HG02884 (cell line): ENCODE results near the gene ATP2A1.
"Not testable (repeated sequence)": the region's sequence is repeated elsewhere in the genome, so short reads cannot be mapped to it uniquely, and the experiment has no call there.

Experiments
- ATAC-seq: cut with Tn5 transposase; IDR thresholded peaks from one replicate; pipeline ENCODE4 v1.9.1; 2021; ENCODE audit warnings: mild to moderate bottlenecking, moderate library complexity; ENCODE audit not compliant: unreplicated experiment

ATP2A1 gene

DNA sequence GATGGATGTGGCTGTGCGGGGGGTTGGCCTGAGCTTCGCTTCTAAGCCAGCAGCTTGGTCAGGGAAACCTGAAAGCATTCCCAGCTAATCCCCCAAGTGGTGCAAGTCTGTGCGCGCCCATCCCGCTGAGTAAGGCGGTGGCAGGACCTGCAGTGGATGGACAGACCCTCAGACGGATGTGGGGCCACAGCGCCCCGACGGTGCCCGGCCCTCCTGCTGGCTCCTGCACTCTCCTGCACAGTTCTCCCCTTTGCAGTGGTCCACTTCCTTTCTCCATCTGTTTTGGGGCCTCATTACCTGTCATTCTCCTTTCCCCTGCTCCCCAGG is 2.3 kb downstream of the ATP2A1 start:
- ATAC-seq = no peak

GRCh38 chr16:28880955-28881354 is 2.7 kb downstream of the ATP2A1 start:
- ATAC-seq = no peak

DNA sequence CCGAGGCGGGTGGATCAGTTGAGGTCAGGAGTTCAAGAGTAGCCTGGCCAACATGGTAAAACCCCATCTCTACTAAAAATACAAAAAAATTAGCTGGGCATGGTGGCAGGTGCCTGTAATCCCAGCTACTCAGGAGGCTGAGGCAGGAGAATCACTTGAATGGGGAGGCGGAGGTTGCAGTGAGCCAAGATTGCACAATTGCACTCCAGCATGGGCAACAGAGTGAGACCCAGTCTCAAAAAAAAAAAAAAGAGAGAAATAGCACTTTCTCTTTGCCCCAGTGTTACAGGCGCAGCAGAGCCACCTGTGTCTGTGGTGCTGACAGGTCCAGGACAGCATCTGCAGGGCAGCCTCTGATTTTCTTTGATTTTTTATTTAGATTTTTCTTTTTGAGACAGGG is 3.3 kb downstream of the ATP2A1 start:
- not testable (repeated sequence) for ATAC-seq

- no peak for ATAC-seq
Observed at GRCh38 chr16:28882551-28883160, 4.4 kb downstream of the ATP2A1 start.

DNA sequence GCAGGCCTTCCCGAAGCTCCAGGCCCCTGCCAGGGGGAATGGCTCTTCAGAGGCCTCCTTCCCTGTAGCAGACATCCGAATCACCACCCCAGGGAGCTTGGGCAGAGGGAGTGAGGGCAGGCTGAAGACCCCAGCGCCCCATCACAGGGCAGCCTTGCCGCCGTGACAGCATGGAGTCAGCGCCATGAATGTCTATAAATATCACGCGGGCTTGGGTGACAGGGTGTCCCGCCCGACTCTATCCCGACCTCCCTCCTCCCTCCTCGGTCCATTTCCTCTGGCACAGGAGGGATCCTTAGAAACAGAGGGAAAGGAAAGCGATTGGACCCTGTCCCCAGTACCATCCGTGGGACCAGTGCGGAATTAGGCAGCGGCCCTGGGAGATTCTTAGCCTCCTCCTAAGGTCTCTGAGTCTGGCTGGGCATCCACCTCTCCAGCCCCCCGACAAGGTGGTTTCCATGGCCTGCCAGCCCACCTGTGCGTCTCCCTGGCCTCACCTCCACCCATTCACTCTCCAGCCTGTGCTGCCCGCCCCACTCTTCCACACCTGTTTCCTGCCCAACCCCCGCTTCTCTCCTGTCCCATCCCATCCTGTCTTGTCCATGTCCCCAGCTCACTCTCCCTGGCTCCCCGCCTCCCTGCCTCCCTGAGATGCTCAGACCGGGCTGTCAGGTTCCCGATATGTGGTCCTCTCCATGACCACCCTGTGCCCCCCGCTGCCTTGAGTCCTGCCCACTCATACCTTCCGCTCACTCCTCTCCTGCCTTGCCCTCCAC is 5.1 kb downstream of the ATP2A1 start:
- ATAC-seq = no peak

- no peak for ATAC-seq
Observed at GRCh38 chr16:28884045-28884444, 5.8 kb downstream of the ATP2A1 start.

GRCh38 chr16:28886945-28887344 is 8.7 kb downstream of the ATP2A1 start:
- no peak for ATAC-seq

- not testable (repeated sequence) for ATAC-seq
Observed at GRCh38 chr16:28890355-28890754, 12.1 kb downstream of the ATP2A1 start.

DNA sequence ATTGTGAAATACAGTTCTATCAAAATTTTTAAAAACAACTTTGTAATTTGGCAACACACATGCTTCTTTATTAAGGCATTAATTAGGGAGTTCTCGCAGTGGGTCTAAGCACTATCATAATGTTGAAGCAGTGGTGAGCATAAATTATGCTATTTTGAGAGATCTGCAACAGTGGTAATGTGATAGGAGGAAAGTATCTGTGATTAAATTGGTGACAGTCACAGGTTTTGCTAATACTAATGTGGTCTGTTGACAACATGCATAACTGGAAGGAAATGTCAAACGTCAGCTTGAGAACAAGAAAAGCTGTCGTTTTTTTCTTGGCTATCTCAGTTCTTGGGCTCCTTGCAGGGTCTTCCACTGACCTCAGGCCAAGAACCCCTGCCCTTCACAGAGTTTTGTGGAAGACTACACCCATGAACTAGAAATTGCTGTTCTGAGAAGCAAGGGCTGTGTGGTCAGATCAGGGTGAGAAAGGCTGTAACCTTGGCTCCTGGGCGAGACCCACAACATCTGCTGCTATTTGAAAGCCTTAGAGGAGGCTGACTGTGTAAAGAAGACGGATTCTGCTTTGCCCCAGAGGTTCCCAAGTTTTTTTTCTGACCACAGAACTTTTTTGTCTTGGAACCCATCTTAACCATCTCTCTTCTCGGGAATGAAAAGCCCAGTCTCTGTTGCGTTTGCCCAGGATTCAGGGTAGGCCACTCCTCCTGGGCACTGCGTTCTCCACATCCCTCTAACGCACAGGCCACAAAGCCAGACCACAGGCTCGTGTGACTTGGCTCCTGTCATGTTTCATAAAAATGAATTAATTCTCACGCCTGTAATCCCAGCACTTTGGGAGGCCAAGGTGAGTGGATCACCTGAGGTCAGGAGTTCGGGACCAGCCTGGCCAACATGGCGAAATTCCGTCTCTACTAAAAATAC is 13.9 kb downstream of the ATP2A1 start:
- ATAC-seq = no peak

GRCh38 chr16:28893291-28893690 is 15.0 kb downstream of the ATP2A1 start:
- ATAC-seq = no peak

GRCh38 chr16:28895609-28896008 is 17.3 kb downstream of the ATP2A1 start:
- no peak for ATAC-seq

- ATAC-seq = no peak
Observed at GRCh38 chr16:28897826-28898225, 19.5 kb downstream of the ATP2A1 start.

DNA sequence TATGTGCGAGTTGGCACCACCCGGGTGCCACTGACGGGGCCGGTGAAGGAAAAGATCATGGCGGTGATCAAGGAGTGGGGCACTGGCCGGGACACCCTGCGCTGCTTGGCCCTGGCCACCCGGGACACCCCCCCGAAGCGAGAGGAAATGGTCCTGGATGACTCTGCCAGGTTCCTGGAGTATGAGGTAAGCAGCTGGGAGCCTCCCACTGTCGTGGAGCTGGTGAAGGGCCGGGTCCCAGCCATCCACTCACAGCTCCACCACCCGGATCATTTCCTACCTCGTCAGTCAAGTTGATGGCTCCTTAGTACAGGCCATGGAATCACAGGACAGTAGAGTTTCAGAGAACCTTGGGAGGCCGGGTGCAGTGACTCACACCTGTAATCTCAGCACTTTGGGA is 20.0 kb downstream of the ATP2A1 start:
- ATAC-seq = no peak

DNA sequence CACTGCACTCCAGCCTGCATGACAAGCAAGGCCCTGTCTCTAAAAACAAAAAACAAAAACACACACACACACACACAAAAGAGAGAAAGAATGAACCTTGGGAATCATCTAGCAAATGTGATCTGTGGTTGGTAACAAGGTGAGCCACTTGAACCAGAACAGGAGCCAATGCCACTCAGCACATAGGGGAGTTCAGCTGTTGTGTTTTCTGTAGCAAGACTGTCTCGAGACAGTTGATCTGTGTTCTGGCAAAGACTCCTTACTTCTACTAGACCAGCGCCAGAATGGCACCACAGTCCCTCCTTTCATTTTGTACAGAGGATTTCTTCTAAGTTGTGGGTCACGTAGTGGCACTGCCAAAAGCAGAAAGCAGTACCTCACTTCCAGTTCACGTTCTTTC is 20.7 kb downstream of the ATP2A1 start:
- no peak for ATAC-seq

GRCh38 chr16:28899882-28900590 is 21.7 kb downstream of the ATP2A1 start:
- ATAC-seq = no peak

DNA sequence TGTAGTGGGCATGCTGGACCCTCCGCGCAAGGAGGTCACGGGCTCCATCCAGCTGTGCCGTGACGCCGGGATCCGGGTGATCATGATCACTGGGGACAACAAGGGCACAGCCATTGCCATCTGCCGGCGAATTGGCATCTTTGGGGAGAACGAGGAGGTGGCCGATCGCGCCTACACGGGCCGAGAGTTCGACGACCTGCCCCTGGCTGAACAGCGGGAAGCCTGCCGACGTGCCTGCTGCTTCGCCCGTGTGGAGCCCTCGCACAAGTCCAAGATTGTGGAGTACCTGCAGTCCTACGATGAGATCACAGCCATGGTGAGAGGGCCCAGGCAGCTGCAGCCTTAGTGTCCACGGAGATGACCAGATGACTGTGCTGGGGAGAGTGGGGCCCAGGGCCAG is 22.3 kb downstream of the ATP2A1 start:
- ATAC-seq = no peak

DNA sequence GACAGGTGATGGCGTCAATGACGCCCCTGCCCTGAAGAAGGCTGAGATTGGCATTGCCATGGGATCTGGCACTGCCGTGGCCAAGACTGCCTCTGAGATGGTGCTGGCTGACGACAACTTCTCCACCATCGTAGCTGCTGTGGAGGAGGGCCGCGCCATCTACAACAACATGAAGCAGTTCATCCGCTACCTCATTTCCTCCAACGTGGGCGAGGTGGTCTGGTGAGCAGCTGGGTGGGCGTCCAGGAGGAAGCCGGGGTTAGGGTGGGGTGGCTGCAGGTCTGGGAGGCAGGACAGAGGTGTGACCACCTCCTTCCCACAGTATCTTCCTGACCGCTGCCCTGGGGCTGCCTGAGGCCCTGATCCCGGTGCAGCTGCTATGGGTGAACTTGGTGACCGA is 23.6 kb downstream of the ATP2A1 start:
- ATAC-seq = no peak

DNA sequence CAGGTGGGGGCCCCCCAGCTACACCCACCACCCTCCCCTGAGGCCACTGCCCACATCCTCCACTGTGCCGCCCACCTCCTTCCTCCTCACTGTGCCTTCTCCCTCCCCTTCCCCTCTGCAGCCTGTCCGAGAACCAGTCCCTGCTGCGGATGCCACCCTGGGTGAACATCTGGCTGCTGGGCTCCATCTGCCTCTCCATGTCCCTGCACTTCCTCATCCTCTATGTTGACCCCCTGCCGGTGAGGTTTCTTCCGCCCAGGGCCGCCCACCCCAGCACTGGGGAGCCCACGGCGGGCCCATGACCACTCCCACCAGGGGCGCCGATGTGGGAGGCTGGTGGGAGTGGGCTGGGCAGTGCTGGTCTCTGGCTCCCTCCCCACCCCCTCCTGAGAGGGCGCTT is 24.6 kb downstream of the ATP2A1 start:
- no peak for ATAC-seq

GRCh38 chr16:28903344-28904042 is 25.2 kb downstream of the ATP2A1 start:
- no peak for ATAC-seq

GRCh38 chr16:28904363-28904762 is 26.1 kb downstream of the ATP2A1 start:
- no peak for ATAC-seq

DNA sequence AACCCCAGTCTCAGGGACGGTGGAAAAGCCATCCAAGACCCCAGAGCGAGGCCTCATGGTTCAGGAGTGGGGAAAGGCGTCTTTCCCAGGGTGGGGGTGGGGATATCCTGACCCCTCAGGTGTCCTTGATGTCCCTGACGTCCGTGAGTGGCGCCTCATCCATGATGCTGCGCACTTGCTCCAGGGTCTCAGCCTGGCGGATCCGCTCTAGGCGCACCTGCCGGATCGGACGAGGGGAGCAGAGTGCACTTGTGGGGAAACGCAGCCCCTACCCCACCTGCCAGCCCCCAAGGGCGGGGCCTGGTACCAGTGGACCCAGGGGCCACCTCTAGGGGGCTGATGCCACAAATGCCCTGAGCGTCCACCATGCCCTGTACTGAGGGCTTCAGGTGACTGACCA is 26.5 kb downstream of the ATP2A1 start:
- ATAC-seq = no peak
